Naive thymus-derived CD8-positive, alpha-beta T cell (primary cell): Measurements from ENCODE around the gene DLG2. TPM values are rescaled to one million over a fixed set of nuclear protein-coding genes. Genes with fewer than 3 reads are reported as not detected.

Experiments
- ATAC-seq, 2 donors: fragments of 150-1000 bp; cut with Tn5 transposase in 1 of 2; sonication (Bioruptor Pico), chemical (Tn5 transposase) in 1 of 2; 1 replicate in 1 of 2; 2 replicates in 1 of 2; pipeline ENCODE4 v1.10.0; 2021; ENCODE audit warnings: mild to moderate bottlenecking in 2 of 2, moderate library complexity in 2 of 2
- POLR2A ChIA-PET: fragments of 350-600 bp; sonication (Branson Sonifier 250); formaldehyde crosslinking; loops from one replicate; lab custom pipeline; 2021; ENCODE audit warnings: antibody characterized with exemption; lab: Charles Lee
- DNase-seq, 10 donors: peaks; one replicate each; pipeline versions ENCODE4 v3.0.0 to v3.0.0-alpha.2; 2020 to 2022
- H3K27ac Mint-ChIP-seq, 10 donors: one replicate each; pipeline ENCODE4 v1.8.0; 2020 to 2022; ENCODE audit warnings: mild to moderate bottlenecking in 10 of 10, mixed read lengths in 10 of 10, moderate library complexity in 4 of 10, inconsistent platforms in 1 of 10
- H3K27me3 Mint-ChIP-seq, 5 donors: one replicate each; pipeline ENCODE4 v1.8.0; 2021 to 2022; ENCODE audit warnings: mixed read lengths in 5 of 5
- H3K36me3 Mint-ChIP-seq, 3 donors: one replicate each; pipeline ENCODE4 v1.8.0; 2020 to 2022; ENCODE audit warnings: mixed read lengths in 3 of 3, mild to moderate bottlenecking in 2 of 3, inconsistent platforms in 1 of 3
- H3K4me1 Mint-ChIP-seq, 4 donors: one replicate each; pipeline ENCODE4 v1.8.0; 2021 to 2022; ENCODE audit warnings: mixed read lengths in 4 of 4
- H3K4me3 Mint-ChIP-seq, 10 donors: one replicate each; pipeline ENCODE4 v1.8.0; 2020 to 2022; ENCODE audit warnings: mild to moderate bottlenecking in 10 of 10, mixed read lengths in 10 of 10, moderate library complexity in 6 of 10, inconsistent platforms in 1 of 10
- H3K9me3 Mint-ChIP-seq, 9 donors: one replicate each; pipeline ENCODE4 v1.8.0; 2020 to 2022; ENCODE audit warnings: mixed read lengths in 9 of 9, mild to moderate bottlenecking in 3 of 9, inconsistent platforms in 1 of 9, moderate library complexity in 1 of 9
- polyA plus RNA-seq, 3 donors: library from polyadenylated mRNA; unstranded; fragments of 300-500 nt; fragmentation: Illumina TruSeq; gene quantifications; one replicate each; pipeline ENCODE4 v1.2.3, GENCODE V29; 2021
- total RNA-seq, 8 experiments: library from RNA in 2 of 8; stranded (reverse) in 2 of 8; gene quantifications; one replicate each; pipeline ENCODE4 v1.2.3 and lab custom pipeline; 2021 to 2026

Gene DLG2
- total and polyA plus RNA-seq, 5 experiments from 2014 or later = 0.86 to 6.2 (median 2.5) TPM

- POLR2A ChIA-PET = no interaction called here
- H3K27ac Mint-ChIP-seq = no peak overlapping the region
- H3K4me1 Mint-ChIP-seq = no peaks in the 10 kb centered on the region
- no peak overlapping the region for H3K4me3 Mint-ChIP-seq
- no peaks in the 10 kb centered on the region for H3K36me3 Mint-ChIP-seq
- no peak for DNase-seq
- H3K9me3 Mint-ChIP-seq = no peaks in the 10 kb centered on the region
- peaks cover 6 to 15% (median 11%) of the 10 kb centered on the region in 5 donors for H3K27me3 Mint-ChIP-seq
- no peak for ATAC-seq
Observed at GRCh38 chr11:83566950-83567349, 2060.2 kb downstream of the DLG2 start.

GRCh38 chr11:83564870-83565269 lies 2062.3 kb downstream of the DLG2 start:
- H3K36me3 Mint-ChIP-seq = no peaks in the 10 kb centered on the region
- no peak overlapping the region for H3K4me3 Mint-ChIP-seq
- ATAC-seq = no peak
- H3K27ac Mint-ChIP-seq = no peak overlapping the region
- no peak for DNase-seq
- POLR2A ChIA-PET = no interaction called here
- H3K9me3 Mint-ChIP-seq = peaks cover 0 to under 1% (median 0%) of the 10 kb centered on the region in 9 donors
- no peaks in the 10 kb centered on the region for H3K4me1 Mint-ChIP-seq
- peaks cover 7 to 15% (median 8%) of the 10 kb centered on the region in 5 donors for H3K27me3 Mint-ChIP-seq

- no peak for ATAC-seq
- Mint-ChIP-seq H3K4me3 (no peak overlapping the region), H3K4me1 (peaks cover 0 to 12% (median 0%) of the 10 kb centered on the region in 4 donors), H3K27ac (no peak overlapping the region), H3K36me3 (no peaks in the 10 kb centered on the region), H3K9me3 (peaks cover 0 to 2% (median 0%) of the 10 kb centered on the region in 9 donors), H3K27me3 (peaks cover 0 to 12% (median 8%) of the 10 kb centered on the region in 5 donors)
- POLR2A ChIA-PET = no interaction called here
- no peak for DNase-seq
Observed at GRCh38 chr11:83558281-83558680, 2068.9 kb downstream of the DLG2 start.

- Mint-ChIP-seq H3K36me3 (no peaks in the 10 kb centered on the region), H3K27me3 (peaks cover 0 to 12% (median 8%) of the 10 kb centered on the region in 5 donors), H3K9me3 (peaks cover 0 to 2% (median 0%) of the 10 kb centered on the region in 9 donors), H3K4me1 (peaks cover 0 to 12% (median 0%) of the 10 kb centered on the region in 4 donors), H3K4me3 (peak overlapping the region in 1 of 10 donors; percentile 43), H3K27ac (peak overlapping the region in 2 of 10 donors; percentile 34 to 67)
- ATAC-seq (no peak), DNase-seq (no peak)
- POLR2A ChIA-PET = no interaction called here
Observed at GRCh38 chr11:83557653-83558052, 2069.5 kb downstream of the DLG2 start.

GRCh38 chr11:83554876-83555275 lies 2072.3 kb downstream of the DLG2 start:
- POLR2A ChIA-PET = no interaction called here
- Mint-ChIP-seq H3K4me3 (no peak overlapping the region), H3K9me3 (peaks cover 0 to 1% (median 0%) of the 10 kb centered on the region in 9 donors), H3K36me3 (no peaks in the 10 kb centered on the region), H3K27ac (no peak overlapping the region), H3K27me3 (peaks cover 0 to 12% (median 8%) of the 10 kb centered on the region in 5 donors), H3K4me1 (peaks cover 0 to 12% (median 0%) of the 10 kb centered on the region in 4 donors)
- ATAC-seq (no peak), DNase-seq (no peak)

- H3K4me1 Mint-ChIP-seq = no peaks in the 10 kb centered on the region
- H3K27me3 Mint-ChIP-seq = peaks cover 2 to 15% (median 6%) of the 10 kb centered on the region in 5 donors
- POLR2A ChIA-PET = no interaction called here
- no peak for DNase-seq
- H3K27ac Mint-ChIP-seq = no peak overlapping the region
- H3K9me3 Mint-ChIP-seq = peaks cover 0 to 2% (median 0%) of the 10 kb centered on the region in 9 donors
- H3K4me3 Mint-ChIP-seq = no peak overlapping the region
- H3K36me3 Mint-ChIP-seq = no peaks in the 10 kb centered on the region
- no peak for ATAC-seq
Observed at GRCh38 chr11:83549984-83550667, 2077.0 kb downstream of the DLG2 start.

- Mint-ChIP-seq H3K36me3 (no peaks in the 10 kb centered on the region), H3K27ac (no peak overlapping the region), H3K4me3 (no peak overlapping the region), H3K27me3 (peaks cover 2 to 18% (median 5%) of the 10 kb centered on the region in 5 donors), H3K9me3 (peaks cover 0 to 3% (median 0%) of the 10 kb centered on the region in 9 donors), H3K4me1 (no peaks in the 10 kb centered on the region)
- POLR2A ChIA-PET = no interaction called here
- no peak for DNase-seq
- no peak for ATAC-seq
Observed at GRCh38 chr11:83546368-83546767, 2080.8 kb downstream of the DLG2 start.

- Mint-ChIP-seq H3K4me3 (no peak overlapping the region), H3K27ac (no peak overlapping the region), H3K36me3 (no peaks in the 10 kb centered on the region), H3K27me3 (peaks cover 2 to 18% (median 5%) of the 10 kb centered on the region in 5 donors), H3K9me3 (peaks cover 0 to 3% (median 0%) of the 10 kb centered on the region in 9 donors), H3K4me1 (no peaks in the 10 kb centered on the region)
- ATAC-seq = no peak
- POLR2A ChIA-PET = no interaction called here
- DNase-seq = no peak
Observed at GRCh38 chr11:83545494-83546260, 2081.5 kb downstream of the DLG2 start.

- Mint-ChIP-seq H3K9me3 (peaks cover 0 to 3% (median 0%) of the 10 kb centered on the region in 9 donors), H3K4me1 (no peaks in the 10 kb centered on the region), H3K36me3 (no peaks in the 10 kb centered on the region), H3K27me3 (peaks cover 2 to 18% (median 5%) of the 10 kb centered on the region in 5 donors), H3K27ac (no peak overlapping the region), H3K4me3 (no peak overlapping the region)
- DNase-seq (no peak), ATAC-seq (no peak)
- POLR2A ChIA-PET = no interaction called here
Observed at GRCh38 chr11:83544846-83545245, 2082.3 kb downstream of the DLG2 start.

GRCh38 chr11:83543706-83544439 lies 2083.3 kb downstream of the DLG2 start:
- Mint-ChIP-seq H3K4me1 (no peaks in the 10 kb centered on the region), H3K9me3 (peaks cover 0 to 3% (median 0%) of the 10 kb centered on the region in 9 donors), H3K4me3 (no peak overlapping the region), H3K27me3 (peaks cover 4 to 18% (median 5%) of the 10 kb centered on the region in 5 donors), H3K27ac (no peak overlapping the region), H3K36me3 (no peaks in the 10 kb centered on the region)
- DNase-seq = no peak
- POLR2A ChIA-PET = no interaction called here
- no peak for ATAC-seq

GRCh38 chr11:83542861-83543260 lies 2084.3 kb downstream of the DLG2 start:
- no peak for ATAC-seq
- no peak overlapping the region for H3K27ac Mint-ChIP-seq
- no peaks in the 10 kb centered on the region for H3K4me1 Mint-ChIP-seq
- no peak for DNase-seq
- peaks cover 0 to 3% (median 0%) of the 10 kb centered on the region in 9 donors for H3K9me3 Mint-ChIP-seq
- H3K4me3 Mint-ChIP-seq = no peak overlapping the region
- peaks cover 1 to 24% (median 4%) of the 10 kb centered on the region in 5 donors for H3K27me3 Mint-ChIP-seq
- POLR2A ChIA-PET = no interaction called here
- no peaks in the 10 kb centered on the region for H3K36me3 Mint-ChIP-seq

GRCh38 chr11:83540728-83541127 lies 2086.4 kb downstream of the DLG2 start:
- Mint-ChIP-seq H3K36me3 (no peaks in the 10 kb centered on the region), H3K9me3 (peaks cover 0 to 3% (median 0%) of the 10 kb centered on the region in 9 donors), H3K4me1 (no peaks in the 10 kb centered on the region), H3K27ac (no peak overlapping the region), H3K4me3 (no peak overlapping the region), H3K27me3 (peaks cover 0 to 24% (median 6%) of the 10 kb centered on the region in 5 donors)
- DNase-seq (no peak), ATAC-seq (no peak)
- POLR2A ChIA-PET = no interaction called here
